Osteoblast (primary cell): ENCODE measurements around the gene XKR8. TPM values are rescaled to one million over a fixed set of nuclear protein-coding genes. Genes with fewer than 3 reads are reported as not detected.
A peak's percentile ranks its signal among the peaks of the same experiment; 100 is the strongest.

Experiments
- DNase-seq: peaks from one replicate; pipeline ENCODE4 v3.0.0; 2011; ENCODE audit warnings: low spot score, mixed read lengths; ENCODE audit not compliant: insufficient read length; ENCODE audit errors: missing footprints
- H2AFZ ChIP-seq: 2 replicates; pipeline ENCODE4 v1.6.0; 2011; ENCODE audit warnings: mild to moderate bottlenecking, low read length
- H3K27ac ChIP-seq: 2 replicates; pipeline ENCODE4 v1.5.1; 2011; ENCODE audit warnings: mild to moderate bottlenecking, low read depth, low read length, moderate library complexity
- H3K27me3 ChIP-seq: 2 replicates; pipeline ENCODE4 v1.6.0; 2012; ENCODE audit warnings: mild to moderate bottlenecking, control low read depth, inconsistent platforms, low read length, moderate library complexity; ENCODE audit not compliant: insufficient read depth
- H3K36me3 ChIP-seq: 2 replicates; pipeline ENCODE4 v1.5.1; 2011; ENCODE audit warnings: mild to moderate bottlenecking, low read length, control low read depth, moderate library complexity; ENCODE audit not compliant: insufficient read depth
- H3K4me1 ChIP-seq: 2 replicates; pipeline ENCODE4 v1.5.1; 2011; ENCODE audit warnings: mild to moderate bottlenecking, low read length, control low read depth, moderate library complexity; ENCODE audit not compliant: insufficient read depth
- H3K4me2 ChIP-seq: 2 replicates; pipeline ENCODE4 v1.6.0; 2011; ENCODE audit warnings: mild to moderate bottlenecking, low read length; ENCODE audit not compliant: insufficient read depth
- H3K4me3 ChIP-seq: fragments of 200-600 bp; sonication (generic); 3 replicates; pipeline ENCODE4 v1.5.1; 2012; ENCODE audit warnings: mild to moderate bottlenecking, low read length, inconsistent platforms; ENCODE audit not compliant: insufficient read depth
- H3K79me2 ChIP-seq: 2 replicates; pipeline ENCODE4 v1.6.0; 2012; ENCODE audit warnings: mild to moderate bottlenecking, low read length, control low read depth, inconsistent platforms; ENCODE audit not compliant: insufficient read depth
- H3K9me3 ChIP-seq: 2 replicates; pipeline ENCODE4 v1.5.1; 2011; ENCODE audit warnings: low read depth, low read length, control low read depth
- H4K20me1 ChIP-seq: 2 replicates; pipeline ENCODE4 v1.6.0; 2012; ENCODE audit warnings: mild to moderate bottlenecking, low read length, control low read depth; ENCODE audit not compliant: insufficient read depth
- CTCF ChIP-seq: IDR thresholded peaks from 2 replicates; pipeline ENCODE4 v1.5.1; 2011; ENCODE audit warnings: mild to moderate bottlenecking, low read depth, low read length, moderate library complexity; ENCODE audit errors: extremely low read depth
- total RNA-seq: library from RNA; depleted of rRNA; stranded (reverse); fragments of >200 nt; gene quantifications from 2 replicates; pipeline ENCODE4 v1.2.3, GENCODE V29; 2012

The XKR8 gene
- total RNA-seq, 1 donor: 9.4 TPM

- H2AFZ ChIP-seq: peak overlapping the region; percentile 70
- peak; percentile 68 for DNase-seq
These were observed 19.5 kb upstream of the XKR8 start for GRCh38 chr1:27940297-27940696.

GRCh38 chr1:27940870-27941560 is 18.8 kb upstream of the XKR8 start:
- TF ChIP-seq CTCF: no peak
- Histone ChIP-seq H4K20me1 (no peaks in the 10 kb centered on the region), H3K79me2 (no peaks in the 10 kb centered on the region), H3K27me3 (peaks cover 4% of the 10 kb centered on the region), H2AFZ (no peak overlapping the region), H3K36me3 (no peaks in the 10 kb centered on the region), H3K4me1 (peaks cover 4% of the 10 kb centered on the region), H3K4me3 (no peak overlapping the region), H3K4me2 (no peak overlapping the region), H3K27ac (no peak overlapping the region), H3K9me3 (no peaks in the 10 kb centered on the region)
- peak; percentile 17 for DNase-seq

More at GRCh38 chr1:27940297-27940696, 19.5 kb upstream of the XKR8 start:
- peak; percentile 53 for TF ChIP-seq CTCF
- no peaks in the 10 kb centered on the region for H3K79me2 ChIP-seq
- peaks cover 4% of the 10 kb centered on the region for H3K4me1 ChIP-seq
- H3K4me3 ChIP-seq: no peak overlapping the region
- no peaks in the 10 kb centered on the region for H3K36me3 ChIP-seq
- no peaks in the 10 kb centered on the region for H4K20me1 ChIP-seq
- H3K4me2 ChIP-seq: no peak overlapping the region
- no peaks in the 10 kb centered on the region for H3K9me3 ChIP-seq
- no peak overlapping the region for H3K27ac ChIP-seq
- peaks cover 10% of the 10 kb centered on the region for H3K27me3 ChIP-seq

- DNase-seq: peak; percentile 38
- peaks cover 4% of the 10 kb centered on the region for H3K4me1 ChIP-seq
- no peak for TF ChIP-seq CTCF
- H2AFZ ChIP-seq: no peak overlapping the region
- H4K20me1 ChIP-seq: no peaks in the 10 kb centered on the region
- H3K9me3 ChIP-seq: no peaks in the 10 kb centered on the region
- peaks cover 4% of the 10 kb centered on the region for H3K27me3 ChIP-seq
- H3K36me3 ChIP-seq: no peaks in the 10 kb centered on the region
- H3K27ac ChIP-seq: no peak overlapping the region
- no peak overlapping the region for H3K4me2 ChIP-seq
- H3K79me2 ChIP-seq: no peaks in the 10 kb centered on the region
- no peak overlapping the region for H3K4me3 ChIP-seq
These were observed 17.9 kb upstream of the XKR8 start for GRCh38 chr1:27941671-27942540.

GRCh38 chr1:27945020-27945419 is 14.8 kb upstream of the XKR8 start:
- Histone ChIP-seq H3K4me3 (no peak overlapping the region), H3K27me3 (no peaks in the 10 kb centered on the region), H4K20me1 (no peaks in the 10 kb centered on the region), H3K9me3 (no peaks in the 10 kb centered on the region), H3K79me2 (no peaks in the 10 kb centered on the region), H3K4me1 (no peaks in the 10 kb centered on the region), H2AFZ (no peak overlapping the region), H3K36me3 (no peaks in the 10 kb centered on the region), H3K4me2 (no peak overlapping the region), H3K27ac (no peak overlapping the region)
- no peak for TF ChIP-seq CTCF
- DNase-seq: no peak
